ENCODE results near the gene EIF4G1. TPM values are rescaled to one million over a fixed set of nuclear protein-coding genes. Genes with fewer than 3 reads are reported as not detected.

The EIF4G1 gene
- total RNA-seq, 1 donor from 2014 or later, result 371 TPM

DNA sequence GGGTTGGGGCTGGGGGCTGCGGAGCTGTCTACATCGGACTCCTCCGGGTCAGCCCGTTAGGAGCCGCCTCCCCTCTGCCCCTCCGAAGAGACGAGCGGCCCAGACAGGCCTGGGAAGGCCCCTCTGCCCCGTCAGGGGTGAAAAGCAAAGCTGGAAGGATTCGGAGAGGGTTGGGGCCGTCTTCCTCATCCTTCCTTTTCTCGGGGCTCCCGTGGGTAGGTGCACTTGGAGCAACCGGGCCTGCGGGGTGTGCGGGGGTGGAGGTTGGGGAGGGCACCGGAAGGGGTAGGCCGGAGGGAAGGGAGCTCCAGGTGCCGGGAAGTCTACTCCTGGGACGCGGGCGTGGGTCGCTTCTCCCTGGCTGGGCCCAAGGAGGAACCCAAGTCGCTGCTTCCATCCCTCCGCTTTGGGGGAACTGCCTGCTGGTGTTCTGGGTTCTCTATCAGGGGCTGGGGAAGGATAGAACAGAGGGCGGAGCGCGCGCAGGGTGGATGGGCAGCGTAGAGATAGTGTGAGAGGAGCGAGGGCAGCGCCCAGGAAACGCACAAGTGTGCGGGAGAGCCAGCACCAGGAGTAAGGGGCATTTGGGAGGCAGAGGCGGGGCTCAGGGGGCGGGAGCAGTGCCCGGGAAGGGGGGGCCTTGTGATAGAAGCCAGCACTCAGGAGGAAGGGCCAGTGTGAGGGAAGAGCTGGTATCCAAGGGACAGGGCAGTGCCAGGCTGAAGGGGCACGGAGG is 47.7 kb downstream of the EIF4G1 start:
- DNase-seq (ENCODE audit: low read depth), result peak; percentile 76

DNA sequence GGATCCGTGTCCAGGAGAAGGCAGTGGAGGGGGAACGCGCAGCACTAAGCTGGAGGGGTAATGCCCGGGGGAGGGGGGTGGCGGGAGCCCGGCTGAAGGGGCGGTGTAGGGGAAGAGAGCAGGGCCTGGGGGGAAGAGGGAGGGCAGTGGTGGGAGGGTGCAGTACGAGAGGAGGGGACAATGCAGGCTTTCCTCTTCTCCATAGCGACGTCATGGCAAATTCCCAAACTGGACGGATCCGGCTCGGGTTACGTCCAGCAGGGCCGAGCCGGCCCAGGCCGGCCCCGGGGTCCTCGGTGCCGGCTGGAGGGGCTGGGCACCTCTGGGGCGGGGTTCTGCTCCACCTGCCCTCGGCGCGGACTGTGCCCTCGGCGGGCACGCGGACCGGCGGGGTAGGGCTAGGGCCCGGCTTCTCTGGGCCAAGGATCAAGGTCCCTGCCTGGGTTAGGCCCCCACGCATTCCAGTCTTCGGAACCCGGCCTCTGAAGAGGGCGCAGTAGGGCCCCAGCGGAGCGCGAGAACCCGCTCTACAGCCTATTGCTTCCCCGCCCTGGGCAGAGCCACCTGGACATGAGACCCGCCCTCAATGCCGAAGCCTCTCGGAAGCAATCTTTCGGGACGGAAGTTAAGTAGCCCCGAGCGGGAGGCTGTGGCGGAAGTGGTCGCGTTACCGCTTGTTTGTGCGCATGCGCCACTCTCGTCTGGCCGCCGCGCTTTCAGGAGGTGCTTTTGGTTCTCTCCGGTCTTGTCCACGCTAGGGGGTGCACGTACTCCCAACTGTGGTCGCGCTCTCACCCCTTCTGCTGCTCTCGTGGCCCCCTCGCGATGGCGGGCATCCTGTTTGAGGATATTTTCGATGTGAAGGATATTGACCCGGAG is 48.5 kb downstream of the EIF4G1 start:
- peak; percentile 98 for DNase-seq (ENCODE audit: low read depth)

GRCh38 chr3:184366619-184367289 is 52.3 kb downstream of the EIF4G1 start:
- DNase-seq (ENCODE audit: low read depth), result peak; percentile 45

DNA sequence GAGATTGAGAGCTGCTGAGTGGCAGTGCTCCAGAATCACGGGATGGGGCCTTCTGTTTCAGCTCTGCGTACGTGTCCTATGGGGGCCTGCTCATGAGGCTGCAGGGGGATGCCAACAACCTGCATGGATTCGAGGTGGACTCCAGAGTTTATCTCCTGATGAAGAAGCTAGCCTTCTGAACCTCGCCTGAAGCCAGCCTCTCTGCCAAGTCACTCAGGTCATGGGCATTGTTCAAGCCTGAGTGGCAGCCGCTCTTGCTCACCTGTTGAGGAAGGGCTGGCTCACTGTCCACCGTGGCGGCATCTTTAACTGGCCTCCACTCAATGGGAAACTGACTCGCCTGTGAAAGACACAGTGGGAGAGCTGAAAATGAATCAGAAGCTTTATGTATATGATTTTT is 53.7 kb downstream of the EIF4G1 start:
- no peak for DNase-seq (ENCODE audit: low read depth)

GRCh38 chr3:184368586-184369183 is 54.3 kb downstream of the EIF4G1 start:
- DNase-seq (ENCODE audit: low read depth), result peak; percentile 90

- peak; percentile 91 for DNase-seq (ENCODE audit: low read depth)
Measured at GRCh38 chr3:184371570-184372018, 57.2 kb downstream of the EIF4G1 start.

DNA sequence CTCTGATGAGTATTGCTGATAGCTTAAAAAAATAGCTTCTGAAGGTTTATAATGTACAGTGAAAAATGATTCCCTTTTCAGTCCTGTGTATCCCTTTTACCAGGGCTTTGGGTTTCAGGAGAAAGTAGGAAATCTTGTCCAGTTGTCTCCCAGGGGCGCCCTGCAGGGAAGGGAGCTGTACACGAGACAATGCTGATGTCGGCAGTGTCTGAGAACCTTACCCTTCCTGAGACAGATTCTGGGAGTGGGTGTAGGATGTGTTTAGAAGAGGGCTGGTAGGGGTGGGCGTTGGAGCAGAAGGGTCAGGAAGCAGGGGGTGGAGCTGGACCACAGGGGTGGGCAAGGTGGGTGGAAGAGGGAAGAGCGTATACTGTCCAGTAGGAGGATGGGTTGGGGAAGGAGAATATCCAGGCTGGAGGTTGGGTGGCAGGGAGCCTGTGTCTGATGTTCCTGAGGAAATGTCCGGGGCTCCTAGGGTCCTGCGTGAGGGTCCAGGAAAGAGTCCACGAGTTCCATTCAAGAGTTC is 58.0 kb downstream of the EIF4G1 start:
- no peak for DNase-seq (ENCODE audit: low read depth)

DNA sequence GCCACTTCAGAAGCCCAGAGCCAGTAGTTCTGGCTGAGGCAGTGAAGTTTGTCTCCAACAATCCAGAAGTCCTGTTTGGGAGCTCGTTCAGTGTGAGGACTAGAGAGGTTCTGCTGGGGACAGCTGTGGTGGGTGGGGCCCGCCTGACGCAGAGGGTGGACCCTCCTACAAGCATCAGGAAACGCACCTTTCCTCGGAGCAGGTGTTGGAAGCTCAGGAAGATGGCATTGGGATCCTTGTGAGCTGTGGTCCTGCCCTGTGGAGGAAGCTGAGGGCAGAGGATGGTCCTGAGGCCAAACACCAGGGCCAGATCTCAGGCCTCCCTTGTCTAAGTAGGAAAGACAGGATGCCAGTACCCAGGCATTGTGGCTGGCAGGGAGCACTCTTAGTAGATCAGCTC is 58.5 kb downstream of the EIF4G1 start:
- no peak for DNase-seq (ENCODE audit: low read depth)

DNA sequence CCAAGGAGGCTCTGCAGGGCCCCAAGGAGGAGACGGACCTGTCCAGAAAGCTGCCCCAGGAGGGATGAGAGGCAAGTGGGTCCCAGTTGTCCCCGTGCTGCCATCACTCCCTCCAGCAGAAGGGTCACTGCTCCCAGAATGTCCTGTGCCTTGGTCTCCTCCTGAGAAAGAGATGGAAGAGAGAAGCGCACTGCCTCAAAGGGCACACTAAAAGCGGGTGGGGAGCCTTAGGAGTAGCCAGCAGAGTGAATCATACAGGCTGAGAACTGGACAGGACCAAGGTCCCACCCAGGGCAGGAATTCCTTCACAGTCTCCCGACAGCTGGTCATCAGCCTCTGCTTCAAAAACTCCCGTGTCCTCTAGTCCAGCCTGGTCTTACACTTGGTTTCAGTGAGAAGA is 59.0 kb downstream of the EIF4G1 start:
- peak; percentile 88 for DNase-seq (ENCODE audit: low read depth)

- DNase-seq (ENCODE audit: low read depth), result no peak
Measured at GRCh38 chr3:184375747-184376461, 61.5 kb downstream of the EIF4G1 start.

- DNase-seq (ENCODE audit: low read depth), result no peak
Measured at GRCh38 chr3:184377374-184377773, 63.0 kb downstream of the EIF4G1 start.

DNA sequence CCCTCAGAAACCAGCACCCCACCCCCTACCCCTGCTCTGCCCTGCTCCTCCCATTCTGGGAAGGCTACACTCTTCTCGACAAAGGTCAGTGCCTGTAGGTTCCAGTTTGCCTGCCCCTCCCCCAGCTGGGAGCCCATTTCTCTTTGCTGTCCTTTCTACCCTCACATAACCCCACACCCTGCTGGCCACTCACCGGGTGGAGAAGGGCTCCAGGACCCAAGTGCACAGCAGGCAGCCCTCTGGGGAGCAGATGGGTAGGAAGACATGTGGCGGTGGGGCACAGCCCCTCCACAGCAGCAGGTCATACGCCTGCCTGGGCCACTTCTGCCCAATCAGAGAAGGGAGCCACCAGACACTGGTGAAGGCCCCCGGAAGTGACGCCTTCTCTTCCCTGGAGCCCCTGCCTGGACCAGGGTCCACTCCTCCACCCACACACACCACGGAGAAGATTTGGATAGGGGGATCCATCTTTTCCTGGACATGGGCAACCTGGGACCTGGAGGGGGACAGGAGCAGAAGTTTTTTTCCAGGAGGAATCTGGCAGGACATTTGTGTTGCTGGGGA is 63.6 kb downstream of the EIF4G1 start, which contains the start of gene THPO:
Gene THPO, minus strand, starts transcription at position 326 of the 564 bp plus-strand sequence. CDS start 1,948 bp downstream, outside the sequence.
- DNase-seq (ENCODE audit: low read depth), result no peak

GRCh38 chr3:184378651-184379357 is 64.4 kb downstream of the EIF4G1 start:
- peak; percentile 58 for DNase-seq (ENCODE audit: low read depth)

DNA sequence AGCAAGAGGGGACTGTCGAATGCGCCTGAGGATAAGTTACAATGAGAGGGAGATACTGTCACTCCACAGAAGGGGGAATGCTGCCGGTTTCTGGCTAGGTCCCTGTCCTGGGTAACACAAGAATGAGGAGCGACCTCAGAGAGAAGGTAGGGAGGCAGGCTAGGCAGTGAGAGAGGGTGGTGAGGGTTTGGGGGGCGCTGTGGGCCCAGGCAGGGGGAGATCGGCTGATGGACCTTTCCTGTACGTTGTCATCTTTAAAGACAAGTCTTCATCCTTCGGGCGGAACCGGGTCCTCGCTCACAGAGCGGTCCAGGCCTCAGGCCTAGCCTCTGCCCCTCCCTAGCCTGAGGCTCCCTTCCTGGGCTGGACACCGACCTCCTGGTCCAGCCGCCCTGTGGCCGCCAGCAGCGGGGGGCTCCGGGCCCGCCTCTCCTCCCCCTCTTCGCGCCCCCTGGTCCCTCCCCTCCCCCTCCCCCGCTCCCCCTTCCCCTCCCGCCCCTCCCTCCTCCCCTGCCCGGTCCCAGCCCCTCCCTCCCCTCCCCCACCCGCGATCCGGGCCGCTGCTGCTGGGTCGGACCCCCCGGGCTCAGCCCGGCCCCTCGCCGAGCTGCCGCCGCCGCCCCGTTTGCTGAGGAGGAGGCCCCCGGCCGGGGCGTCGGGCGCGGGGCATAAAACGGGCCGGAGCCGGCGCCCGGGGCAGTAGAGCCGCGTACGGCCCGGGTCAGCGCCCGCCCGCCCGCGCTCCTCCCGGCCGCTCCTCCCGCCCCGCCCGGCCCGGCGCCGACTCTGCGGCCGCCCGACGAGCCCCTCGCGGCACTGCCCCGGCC is 65.2 kb downstream of the EIF4G1 start, which contains the start of gene CHRD:
Gene CHRD, plus strand, starts transcription at position 697 of the 827 bp plus-strand sequence. CDS start 265 bp downstream, outside the sequence.
- no peak for DNase-seq (ENCODE audit: low read depth)

- DNase-seq (ENCODE audit: low read depth), result peak; percentile 68
Measured at GRCh38 chr3:184380185-184380626, 65.8 kb downstream of the EIF4G1 start.

GRCh38 chr3:184380627-184381260 is 66.3 kb downstream of the EIF4G1 start:
- no peak for DNase-seq (ENCODE audit: low read depth)
